K562 (cell line): ENCODE measurements around the gene HS2ST1. TPM values are rescaled to one million over a fixed set of nuclear protein-coding genes. Genes with fewer than 3 reads are reported as not detected.
A peak's percentile ranks its signal among the peaks of the same experiment; 100 is the strongest.

Experiments
- BRD9 ChIP-seq: fragments of 450-650 bp; IDR thresholded peaks from 2 replicates; pipeline ENCODE4 v1.6.1; 2018; ENCODE audit warnings: low read depth; ENCODE audit not compliant: partially characterized antibody
- CBFA2T3 ChIP-seq: fragments of 450-650 bp; IDR thresholded peaks from 2 replicates; pipeline ENCODE4 v1.6.1; 2017
- CBFB ChIP-seq: sonication (generic); formaldehyde crosslinking; IDR thresholded peaks from 2 replicates; pipeline ENCODE4 v1.4.0; 2020; ENCODE audit warnings: mild to moderate bottlenecking, missing genetic modification reagents
- DDX20 ChIP-seq: fragments of 450-650 bp; IDR thresholded peaks from 2 replicates; pipeline ENCODE4 v1.6.1; 2016; ENCODE audit warnings: missing genetic modification characterization, low read depth, mild to moderate bottlenecking, missing compliant biosample characterization, moderate library complexity
- ELF1 ChIP-seq: fragments of 200-800 bp; sonication (Bioruptor generic); IDR thresholded peaks from 2 replicates; pipeline ENCODE4 v1.6.1; 2016; ENCODE audit warnings: missing genetic modification characterization, missing compliant biosample characterization
- ESRRA ChIP-seq: fragments of 450-650 bp; IDR thresholded peaks from 2 replicates; pipeline ENCODE4 v1.6.1; 2014; ENCODE audit warnings: low read depth, mild to moderate bottlenecking, moderate library complexity, borderline replicate concordance
- GTF2A2 ChIP-seq: IDR thresholded peaks from 2 replicates; pipeline ENCODE4 v1.6.1; 2016; ENCODE audit warnings: mild to moderate bottlenecking, missing genetic modification characterization, missing compliant biosample characterization
- HMG20B ChIP-seq: fragments of 250-450 bp; sonication (Bioruptor Pico); IDR thresholded peaks from 2 replicates; pipeline ENCODE4 v1.5.0; 2021; ENCODE audit warnings: mild to moderate bottlenecking
- HNRNPH1 ChIP-seq: fragments of 200-400 bp; formaldehyde crosslinking; optimal IDR thresholded peaks from 2 replicates; pipeline ENCODE3; 2017; ENCODE audit warnings: low read depth, mild to moderate bottlenecking, low read length, moderate library complexity
- KDM5B ChIP-seq: fragments of 200-600 bp; sonication (generic); IDR thresholded peaks from 2 replicates; pipeline ENCODE4 v1.6.1; 2012; ENCODE audit warnings: low read depth, mild to moderate bottlenecking, moderate library complexity, low read length, control low read depth, inconsistent platforms; ENCODE audit not compliant: insufficient replicate concordance
- KLF10 ChIP-seq: fragments of 250-450 bp; sonication (Bioruptor Pico); IDR thresholded peaks from 2 replicates; pipeline ENCODE4 v1.6.1; 2021; ENCODE audit warnings: matching md5 sums
- MTA1 ChIP-seq: fragments of 450-650 bp; IDR thresholded peaks from 2 replicates; pipeline ENCODE4 v1.6.1; 2017; ENCODE audit warnings: borderline replicate concordance
- MYC ChIP-seq, 2 experiments: fragments of 250-450 bp in 1 of 2; sonication (Bioruptor Pico) in 1 of 2; IDR thresholded peaks; 2 replicates each; pipeline versions ENCODE4 v1.5.1 to v1.6.1; 2012 to 2021; ENCODE audit warnings: low read depth in 2 of 2, borderline replicate concordance in 1 of 2, improper control_type of control experiment in 1 of 2, low read length in 1 of 2, mild to moderate bottlenecking in 1 of 2, moderate library complexity in 1 of 2
- RBM14 ChIP-seq: fragments of 200-400 bp; formaldehyde crosslinking; IDR thresholded peaks from 2 replicates; pipeline ENCODE4 v1.6.1; 2018; ENCODE audit warnings: low read depth, mild to moderate bottlenecking, low read length, moderate library complexity, borderline replicate concordance; ENCODE audit not compliant: insufficient read depth
- SIN3A ChIP-seq, 2 experiments: fragments of 150-350 bp in 1 of 2; IDR thresholded peaks; 2 replicates each; pipeline ENCODE4 v1.6.1; 2011 to 2016; ENCODE audit warnings: borderline replicate concordance in 2 of 2, low read depth in 2 of 2, low read length in 2 of 2, mild to moderate bottlenecking in 2 of 2, moderate library complexity in 2 of 2; ENCODE audit not compliant: control insufficient read depth in 1 of 2
- SNRNP70 ChIP-seq: fragments of 200-400 bp; formaldehyde crosslinking; optimal IDR thresholded peaks from 2 replicates; pipeline ENCODE3; 2017; ENCODE audit warnings: low read depth, low read length
- TAL1 ChIP-seq: fragments of 450-650 bp; IDR thresholded peaks from 2 replicates; pipeline ENCODE4 v1.6.1; 2016; ENCODE audit warnings: mild to moderate bottlenecking
- TEAD2 ChIP-seq: fragments of 450-650 bp; IDR thresholded peaks from 2 replicates; pipeline ENCODE4 v1.6.1; 2016; ENCODE audit warnings: missing genetic modification characterization, control low read depth, missing compliant biosample characterization
- TGIF2 ChIP-seq: sonication (generic); formaldehyde crosslinking; IDR thresholded peaks from 2 replicates; pipeline ENCODE4 v1.8.1; 2022; ENCODE audit warnings: mild to moderate bottlenecking, missing genetic modification reagents, moderate library complexity
- ZFP36 ChIP-seq: fragments of 150-350 bp; IDR thresholded peaks from 2 replicates; pipeline ENCODE4 v1.6.1; 2018; ENCODE audit warnings: low read length, low read depth; ENCODE audit not compliant: partially characterized antibody
- ZNF311 ChIP-seq: fragments of 250-450 bp; sonication (Bioruptor Pico); IDR thresholded peaks from 2 replicates; pipeline ENCODE4 v1.4.0; 2020; ENCODE audit warnings: mild to moderate bottlenecking, moderate library complexity
- ZNF444 ChIP-seq: fragments of 250-450 bp; sonication (Bioruptor Pico); IDR thresholded peaks from 2 replicates; pipeline ENCODE4 v1.4.0; 2020; ENCODE audit warnings: mild to moderate bottlenecking, moderate library complexity
- polyA plus RNA-seq, 8 experiments: library from polyadenylated mRNA; depleted of rRNA in 4 of 8; stranded (reverse) in 5 of 8; unstranded in 3 of 8; fragments of >200 nt; fragmentation: Nextera tagmentation in 2 of 8; fragmentation: Illumina TruSeq in 1 of 8; extraction: Ambion mirVana in 2 of 8; extraction: Trizol in 1 of 8; gene quantifications; 2 replicates each; pipeline versions ENCODE4 v1.2.1 to v1.2.3, GENCODE V29; 2011 to 2014; ENCODE audit warnings: inconsistent platforms in 1 of 8, missing spikeins in 1 of 8
- total RNA-seq, 7 experiments: library from RNA; depleted of rRNA in 6 of 7; stranded (reverse); fragments of >200 nt in 6 of 7; fragmentation: Illumina TruSeq in 2 of 7; extraction: Trizol in 2 of 7; gene quantifications; 2 replicates each; pipeline versions ENCODE4 v1.2.1 to v1.2.3, GENCODE V29; 2011 to 2021; ENCODE audit warnings: low replicate concordance in 1 of 7
- TF ChIP-seq, protein P1 (sequence below): sonication (generic); formaldehyde crosslinking; IDR thresholded peaks from 2 replicates; pipeline ENCODE4 v1.8.0; 2023; ENCODE audit warnings: missing genetic modification reagents, mild to moderate bottlenecking, borderline replicate concordance
- TF ChIP-seq, protein P2 (sequence below): fragments of 250-450 bp; sonication (Bioruptor Pico); IDR thresholded peaks from 2 replicates; pipeline ENCODE4 v1.8.0; 2021; ENCODE audit warnings: moderate library complexity, mild to moderate bottlenecking, inconsistent platforms

HS2ST1 gene
- total and polyA plus RNA-seq, 9 of the 15 experiments (the other 6 are each of a cell fraction or from before 2014, with no cell fraction given) = 7.7 to 43.3 (median 25.8) TPM

DNA sequence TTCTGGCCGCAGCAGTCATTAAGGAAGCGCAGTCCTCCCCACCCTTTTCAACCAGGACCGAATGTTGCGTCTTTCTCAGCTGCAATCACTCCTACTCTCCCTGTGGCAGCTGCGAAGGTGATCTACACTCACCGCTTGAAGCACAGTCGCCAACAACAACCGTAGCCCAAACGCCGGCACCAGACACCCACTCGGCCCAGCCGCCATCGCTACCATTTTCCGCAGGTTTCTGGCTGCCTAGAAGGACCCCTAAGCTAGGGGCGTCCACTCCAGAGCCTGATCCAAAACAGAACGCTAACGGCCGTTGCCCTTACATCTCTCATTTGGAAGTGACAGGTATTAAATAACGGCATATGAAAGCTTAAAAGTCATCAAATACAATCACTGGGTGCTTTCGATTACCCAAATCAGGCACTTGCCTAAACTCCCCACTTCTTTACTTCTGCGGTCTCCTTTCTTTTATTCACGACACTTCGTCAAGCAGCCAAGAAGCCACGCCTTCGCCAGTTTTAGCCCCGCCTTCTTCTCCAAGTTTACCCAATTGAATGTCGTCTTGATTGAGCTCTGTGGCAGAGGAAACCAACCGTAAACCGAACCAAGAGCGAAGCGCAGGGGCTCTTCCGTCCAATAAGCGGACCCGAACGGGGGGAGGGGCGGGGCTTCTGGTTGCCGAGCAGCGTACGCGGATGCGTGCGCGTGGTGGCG, 387 bp upstream of the HS2ST1 start, which contains the start of gene SELENOF (continued):
- TF ChIP-seq, protein P1, sequence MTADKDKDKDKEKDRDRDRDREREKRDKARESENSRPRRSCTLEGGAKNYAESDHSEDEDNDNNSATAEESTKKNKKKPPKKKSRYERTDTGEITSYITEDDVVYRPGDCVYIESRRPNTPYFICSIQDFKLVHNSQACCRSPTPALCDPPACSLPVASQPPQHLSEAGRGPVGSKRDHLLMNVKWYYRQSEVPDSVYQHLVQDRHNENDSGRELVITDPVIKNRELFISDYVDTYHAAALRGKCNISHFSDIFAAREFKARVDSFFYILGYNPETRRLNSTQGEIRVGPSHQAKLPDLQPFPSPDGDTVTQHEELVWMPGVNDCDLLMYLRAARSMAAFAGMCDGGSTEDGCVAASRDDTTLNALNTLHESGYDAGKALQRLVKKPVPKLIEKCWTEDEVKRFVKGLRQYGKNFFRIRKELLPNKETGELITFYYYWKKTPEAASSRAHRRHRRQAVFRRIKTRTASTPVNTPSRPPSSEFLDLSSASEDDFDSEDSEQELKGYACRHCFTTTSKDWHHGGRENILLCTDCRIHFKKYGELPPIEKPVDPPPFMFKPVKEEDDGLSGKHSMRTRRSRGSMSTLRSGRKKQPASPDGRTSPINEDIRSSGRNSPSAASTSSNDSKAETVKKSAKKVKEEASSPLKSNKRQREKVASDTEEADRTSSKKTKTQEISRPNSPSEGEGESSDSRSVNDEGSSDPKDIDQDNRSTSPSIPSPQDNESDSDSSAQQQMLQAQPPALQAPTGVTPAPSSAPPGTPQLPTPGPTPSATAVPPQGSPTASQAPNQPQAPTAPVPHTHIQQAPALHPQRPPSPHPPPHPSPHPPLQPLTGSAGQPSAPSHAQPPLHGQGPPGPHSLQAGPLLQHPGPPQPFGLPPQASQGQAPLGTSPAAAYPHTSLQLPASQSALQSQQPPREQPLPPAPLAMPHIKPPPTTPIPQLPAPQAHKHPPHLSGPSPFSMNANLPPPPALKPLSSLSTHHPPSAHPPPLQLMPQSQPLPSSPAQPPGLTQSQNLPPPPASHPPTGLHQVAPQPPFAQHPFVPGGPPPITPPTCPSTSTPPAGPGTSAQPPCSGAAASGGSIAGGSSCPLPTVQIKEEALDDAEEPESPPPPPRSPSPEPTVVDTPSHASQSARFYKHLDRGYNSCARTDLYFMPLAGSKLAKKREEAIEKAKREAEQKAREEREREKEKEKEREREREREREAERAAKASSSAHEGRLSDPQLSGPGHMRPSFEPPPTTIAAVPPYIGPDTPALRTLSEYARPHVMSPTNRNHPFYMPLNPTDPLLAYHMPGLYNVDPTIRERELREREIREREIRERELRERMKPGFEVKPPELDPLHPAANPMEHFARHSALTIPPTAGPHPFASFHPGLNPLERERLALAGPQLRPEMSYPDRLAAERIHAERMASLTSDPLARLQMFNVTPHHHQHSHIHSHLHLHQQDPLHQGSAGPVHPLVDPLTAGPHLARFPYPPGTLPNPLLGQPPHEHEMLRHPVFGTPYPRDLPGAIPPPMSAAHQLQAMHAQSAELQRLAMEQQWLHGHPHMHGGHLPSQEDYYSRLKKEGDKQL (CRISPR knock-in tag) = no peak
- TF ChIP-seq TEAD2 (tag) (no peak), ZNF311 (no peak), ZNF444 (CRISPR knock-in tag) (no peak), ZFP36 (no peak), GTF2A2 (tag) (peak; percentile 63; the same call in 1 of the 2 replicates), SNRNP70 (no peak), KDM5B (peak; percentile 70), HNRNPH1 (no peak), TAL1 (peak; percentile 50; the same call in 1 of the 2 replicates), CBFA2T3 (no peak), MTA1 (peak; percentile 89), ELF1 (tag) (peak; percentile 54; the same call in 1 of the 2 replicates), MYC (IDR thresholded peaks at IDR 0.05; ENCODE audit: low read depth, low read length) (peak; percentile 31; the same call in 1 of the 2 replicates), MYC (CRISPR knock-in tag; IDR thresholded peaks at IDR 0.05; ENCODE audit: borderline replicate concordance, low read depth) (peak; percentile 47; the same call in 1 of the 2 replicates), HMG20B (CRISPR knock-in tag) (no peak), SIN3A (IDR thresholded peaks at IDR 0.05; ENCODE audit: borderline replicate concordance in 2 of 2, control insufficient read depth in 1 of 2, low read depth in 2 of 2, low read length in 2 of 2) (peak in 1 of 2 experiments; percentile 47; a peak in 2 of 4 replicates), ESRRA (peak; percentile 79; the same call in 1 of the 2 replicates), KLF10 (no peak), CBFB (CRISPR knock-in tag) (no peak), BRD9 (peak; percentile 55), RBM14 (no peak), TGIF2 (CRISPR knock-in tag) (no peak), DDX20 (tag) (no peak)
- TF ChIP-seq, protein P2, sequence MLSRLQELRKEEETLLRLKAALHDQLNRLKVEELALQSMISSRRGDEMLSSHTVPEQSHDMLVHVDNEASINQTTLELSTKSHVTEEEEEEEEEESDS (CRISPR knock-in tag) = no peak
